Activated naive CD8-positive, alpha-beta T cell treated with anti-CD3 and anti-CD28 coated beads, Interleukin-2, amount 10 ng/mL, durations not matched to agents 7 days and 5 days (primary cell): ENCODE results near the gene ROBO2. TPM values are rescaled to one million over a fixed set of nuclear protein-coding genes. Genes with fewer than 3 reads are reported as not detected.

Experiments used
- ATAC-seq: fragments of 150-1000 bp; cut with Tn5 transposase; one replicate; pipeline ENCODE4 v1.10.0; 2021; ENCODE audit warnings: low read depth, moderate library complexity
- POLR2A ChIA-PET: fragments of 350-600 bp; sonication (Branson Sonifier 250); formaldehyde crosslinking; loops from one replicate; lab custom pipeline; 2021; ENCODE audit warnings: antibody characterized with exemption; lab: Charles Lee
- DNase-seq: peaks from one replicate; pipeline ENCODE4 v3.0.0; 2021
- H3K27ac Mint-ChIP-seq: one replicate; pipeline ENCODE4 v1.8.0; 2022; ENCODE audit warnings: mild to moderate bottlenecking, mixed read lengths
- H3K27me3 Mint-ChIP-seq: one replicate; pipeline ENCODE4 v1.8.0; 2022; ENCODE audit warnings: mild to moderate bottlenecking, moderate library complexity, mixed read lengths
- H3K36me3 Mint-ChIP-seq: one replicate; pipeline ENCODE4 v1.8.0; 2021; ENCODE audit warnings: mild to moderate bottlenecking, mixed read lengths
- H3K4me1 Mint-ChIP-seq: one replicate; pipeline ENCODE4 v1.8.0; 2021; ENCODE audit warnings: mixed read lengths
- H3K4me3 Mint-ChIP-seq: one replicate; pipeline ENCODE4 v1.8.0; 2022; ENCODE audit warnings: mild to moderate bottlenecking, moderate library complexity, mixed read lengths
- H3K9me3 Mint-ChIP-seq: one replicate; pipeline ENCODE4 v1.8.0; 2021; ENCODE audit warnings: mixed read lengths
- total RNA-seq, 2 experiments: library from RNA; stranded (reverse); gene quantifications; one replicate each; pipeline ENCODE4 v1.2.3, GENCODE V29; 2021

The ROBO2 gene
- total RNA-seq = not detected

DNA sequence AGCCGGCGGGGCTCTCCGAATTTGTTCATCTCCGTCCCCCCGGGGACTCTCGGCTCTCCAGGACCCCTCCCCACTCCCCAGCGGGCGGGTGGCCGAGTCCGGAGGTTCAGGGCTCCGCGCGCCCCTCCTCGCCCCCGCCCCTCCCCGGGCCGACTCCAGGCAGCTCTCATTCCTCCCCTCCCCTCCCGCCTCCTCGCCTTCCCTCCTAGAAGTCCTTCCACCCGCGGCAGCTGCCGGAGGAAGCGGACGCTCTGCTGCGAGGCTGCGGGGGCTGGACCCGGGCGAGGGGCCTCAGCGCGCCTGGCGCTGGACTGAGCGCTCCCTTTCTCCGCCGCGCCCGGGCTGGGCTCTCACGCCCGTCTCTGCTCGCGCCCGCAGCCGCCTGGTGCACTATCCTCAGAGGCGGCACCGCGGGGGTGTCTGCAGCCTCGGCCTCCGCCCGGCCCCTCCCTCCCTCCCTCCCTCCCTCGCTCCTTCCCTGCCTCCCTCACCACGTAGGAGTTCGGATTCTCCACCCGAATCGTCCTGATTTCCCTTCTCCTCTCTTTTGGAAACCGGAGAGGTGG lies at the start of gene ROBO2:
ROBO2 (plus strand) TSS at position 494 of the 566 bp plus-strand sequence. CDS start 687 bp downstream, outside the sequence.
- POLR2A ChIA-PET = no interaction called here
- ATAC-seq = no peak
- Mint-ChIP-seq H3K9me3 (peaks cover 2% of the 10 kb centered on the region), H3K27ac (peak within 1 kb of the TSS; percentile 64), H3K27me3 (peaks cover 35% of the 10 kb centered on the region), H3K36me3 (no peaks in the 10 kb centered on the region), H3K4me3 (no peak within 1 kb of the TSS), H3K4me1 (peaks cover 2% of the 10 kb centered on the region)
- DNase-seq = peak; percentile 15

- H3K4me1 Mint-ChIP-seq = no peaks in the 10 kb centered on the region
- no peak for DNase-seq
- H3K27ac Mint-ChIP-seq = no peak overlapping the region
- H3K4me3 Mint-ChIP-seq = no peak overlapping the region
- no peak for ATAC-seq
- H3K9me3 Mint-ChIP-seq = peaks cover 1% of the 10 kb centered on the region
- H3K36me3 Mint-ChIP-seq = no peaks in the 10 kb centered on the region
- POLR2A ChIA-PET = no interaction called here
- H3K27me3 Mint-ChIP-seq = no peaks in the 10 kb centered on the region
Measured at GRCh38 chr3:76990606-76991005, 49.3 kb upstream of the ROBO2 start.

DNA sequence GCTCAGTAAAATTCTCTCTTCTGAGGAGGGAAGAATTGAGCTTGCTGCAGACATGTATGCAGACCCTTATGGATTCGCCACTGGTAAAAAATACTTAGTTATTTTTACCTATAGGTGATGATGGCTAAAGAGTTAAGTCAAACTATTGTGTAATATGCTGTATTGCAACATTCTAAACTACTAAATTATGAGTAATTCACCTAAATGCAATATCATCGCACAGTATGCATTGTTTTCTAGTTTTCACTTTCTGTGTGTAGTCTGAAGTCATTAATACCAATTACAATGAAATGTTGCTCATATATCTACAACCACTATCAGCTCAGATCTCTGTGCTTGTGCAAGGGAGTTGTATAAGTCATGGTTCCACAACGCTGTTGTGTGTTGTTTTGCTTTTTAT lies 48.7 kb upstream of the ROBO2 start:
- H3K27me3 Mint-ChIP-seq = no peaks in the 10 kb centered on the region
- H3K27ac Mint-ChIP-seq = no peak overlapping the region
- H3K36me3 Mint-ChIP-seq = no peaks in the 10 kb centered on the region
- POLR2A ChIA-PET = no interaction called here
- H3K4me3 Mint-ChIP-seq = no peak overlapping the region
- DNase-seq (no peak), ATAC-seq (no peak)
- peaks cover 1% of the 10 kb centered on the region for H3K9me3 Mint-ChIP-seq
- no peaks in the 10 kb centered on the region for H3K4me1 Mint-ChIP-seq

DNA sequence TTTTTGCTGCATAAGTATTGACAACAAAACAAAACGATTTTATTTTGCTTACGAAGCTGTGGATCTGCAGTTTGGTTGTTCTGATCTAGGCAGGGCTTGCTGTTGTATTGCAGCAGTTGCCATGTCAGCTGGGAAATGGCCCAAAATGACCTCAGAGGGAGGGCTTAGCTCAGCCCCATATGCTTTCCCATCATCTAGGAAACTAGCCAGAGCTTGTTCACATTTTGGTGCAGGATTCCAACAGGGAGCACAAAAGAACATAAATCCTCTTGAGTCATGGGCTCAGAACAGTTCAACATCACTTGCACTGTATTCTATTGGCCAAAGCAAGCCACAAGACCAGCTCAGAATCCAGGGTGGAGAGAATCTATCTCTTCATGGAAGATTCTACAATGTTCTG lies 42.2 kb upstream of the ROBO2 start:
- no peak for DNase-seq
- Mint-ChIP-seq H3K27ac (no peak overlapping the region), H3K4me1 (no peaks in the 10 kb centered on the region), H3K4me3 (no peak overlapping the region), H3K36me3 (no peaks in the 10 kb centered on the region), H3K9me3 (peaks cover 1% of the 10 kb centered on the region), H3K27me3 (no peaks in the 10 kb centered on the region)
- POLR2A ChIA-PET = no interaction called here
- no peak for ATAC-seq

GRCh38 chr3:76998555-76998954 lies 41.3 kb upstream of the ROBO2 start:
- POLR2A ChIA-PET = no interaction called here
- Mint-ChIP-seq H3K36me3 (no peaks in the 10 kb centered on the region), H3K27me3 (no peaks in the 10 kb centered on the region), H3K4me3 (no peak overlapping the region), H3K27ac (no peak overlapping the region), H3K9me3 (no peaks in the 10 kb centered on the region), H3K4me1 (no peaks in the 10 kb centered on the region)
- DNase-seq (no peak), ATAC-seq (no peak)

- no peak overlapping the region for H3K27ac Mint-ChIP-seq
- no peak for ATAC-seq
- H3K36me3 Mint-ChIP-seq = no peaks in the 10 kb centered on the region
- no peak overlapping the region for H3K4me3 Mint-ChIP-seq
- H3K27me3 Mint-ChIP-seq = no peaks in the 10 kb centered on the region
- POLR2A ChIA-PET = no interaction called here
- DNase-seq = no peak
- H3K9me3 Mint-ChIP-seq = no peaks in the 10 kb centered on the region
- H3K4me1 Mint-ChIP-seq = no peaks in the 10 kb centered on the region
Measured at GRCh38 chr3:77001062-77001701, 38.7 kb upstream of the ROBO2 start.

GRCh38 chr3:77014226-77014625 lies 25.7 kb upstream of the ROBO2 start:
- Mint-ChIP-seq H3K4me1 (no peaks in the 10 kb centered on the region), H3K36me3 (no peaks in the 10 kb centered on the region), H3K27me3 (no peaks in the 10 kb centered on the region), H3K27ac (no peak overlapping the region), H3K4me3 (no peak overlapping the region), H3K9me3 (peaks cover 2% of the 10 kb centered on the region)
- ATAC-seq = no peak
- POLR2A ChIA-PET = no interaction called here
- DNase-seq = no peak

DNA sequence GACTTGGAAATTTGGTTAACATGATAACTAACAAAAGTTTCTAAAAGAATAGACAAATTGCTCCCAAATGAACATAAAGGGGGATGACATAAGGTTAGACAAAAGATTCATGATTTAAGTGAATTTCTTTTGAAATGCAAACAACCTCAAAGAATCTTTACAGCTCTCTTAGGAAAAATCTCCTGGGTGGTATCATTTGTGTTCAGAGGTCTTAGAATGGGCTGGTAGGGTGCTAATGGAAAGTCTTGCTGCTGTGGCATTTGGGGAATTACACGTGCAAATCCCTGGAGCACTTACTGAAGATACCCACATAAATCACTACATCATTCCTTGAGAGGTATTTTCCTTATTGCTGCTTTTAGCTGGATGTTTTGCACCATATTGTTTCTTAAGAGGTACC lies 14.4 kb upstream of the ROBO2 start:
- Mint-ChIP-seq H3K9me3 (peaks cover 5% of the 10 kb centered on the region), H3K27me3 (no peaks in the 10 kb centered on the region), H3K4me1 (no peaks in the 10 kb centered on the region), H3K27ac (no peak overlapping the region), H3K4me3 (no peak overlapping the region), H3K36me3 (no peaks in the 10 kb centered on the region)
- DNase-seq (no peak), ATAC-seq (no peak)
- POLR2A ChIA-PET = no interaction called here

DNA sequence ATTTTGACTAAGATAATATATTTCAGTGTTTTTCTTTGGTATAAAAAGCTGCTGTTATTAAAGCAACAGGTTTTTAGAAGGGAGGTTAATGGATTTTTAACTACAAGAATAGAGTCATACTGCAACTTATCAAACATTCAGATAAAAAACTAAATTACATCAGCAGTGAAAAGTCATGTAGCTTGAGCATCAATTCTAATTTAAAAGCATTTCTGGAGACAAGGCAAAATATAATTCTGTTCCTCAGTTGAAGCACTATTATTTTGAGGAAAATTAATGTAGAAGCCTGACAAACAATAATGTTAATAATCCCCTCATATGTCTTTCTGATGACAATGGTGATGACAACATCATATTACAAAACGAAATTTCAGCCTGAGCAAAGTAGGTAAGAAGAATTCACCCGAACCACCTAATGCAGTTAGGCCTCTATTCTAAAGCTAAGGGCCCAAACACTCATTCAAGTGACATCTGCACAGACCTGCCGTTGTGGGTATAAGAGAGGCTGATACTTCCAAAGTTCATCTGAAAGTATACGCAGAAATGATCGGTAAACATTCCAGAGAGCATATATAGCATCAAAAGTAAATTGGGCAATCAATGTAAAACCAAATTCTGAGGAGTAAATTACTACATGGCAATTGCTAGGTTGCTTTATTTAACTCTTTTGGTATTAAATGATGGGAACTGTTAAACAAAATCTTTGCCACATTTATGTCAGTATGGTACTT lies 12.8 kb upstream of the ROBO2 start:
- DNase-seq (no peak), ATAC-seq (no peak)
- POLR2A ChIA-PET = no interaction called here
- Mint-ChIP-seq H3K9me3 (peaks cover 5% of the 10 kb centered on the region), H3K27me3 (no peaks in the 10 kb centered on the region), H3K4me3 (no peak overlapping the region), H3K4me1 (no peaks in the 10 kb centered on the region), H3K27ac (no peak overlapping the region), H3K36me3 (no peaks in the 10 kb centered on the region)

DNA sequence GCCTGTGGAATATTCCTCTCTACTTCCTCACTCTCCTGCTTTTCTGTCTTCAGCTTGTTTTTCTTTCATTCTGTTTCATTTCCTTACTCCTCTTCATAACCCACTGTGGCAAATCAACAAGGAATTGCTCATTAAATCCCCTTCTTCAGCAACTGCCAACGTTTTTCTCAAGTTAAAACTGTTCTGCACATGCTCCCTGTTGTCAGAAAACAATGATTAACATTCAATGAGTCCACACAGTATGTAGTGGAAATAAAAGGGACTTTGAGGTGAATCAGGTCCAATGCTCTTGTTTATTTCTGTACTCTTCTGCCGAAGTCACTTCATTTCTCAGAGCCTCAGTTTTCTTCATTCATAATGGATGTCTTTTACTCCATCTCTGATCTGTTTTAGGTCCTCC lies 11.9 kb upstream of the ROBO2 start:
- H3K36me3 Mint-ChIP-seq = no peaks in the 10 kb centered on the region

GRCh38 chr3:77038468-77038929 lies 1.4 kb upstream of the ROBO2 start:
- Mint-ChIP-seq H3K4me3 (no peak overlapping the region), H3K4me1 (peaks cover 2% of the 10 kb centered on the region), H3K9me3 (peaks cover 2% of the 10 kb centered on the region), H3K36me3 (no peaks in the 10 kb centered on the region), H3K27me3 (peaks cover 35% of the 10 kb centered on the region), H3K27ac (no peak overlapping the region)
- POLR2A ChIA-PET = no interaction called here
- DNase-seq (peak; percentile 20), ATAC-seq (no peak)

More for the DNA sequence above, 11.9 kb upstream of the ROBO2 start:
- H3K9me3 Mint-ChIP-seq = peaks cover 5% of the 10 kb centered on the region
- POLR2A ChIA-PET = no interaction called here
- no peak overlapping the region for H3K4me3 Mint-ChIP-seq
- no peak for ATAC-seq
- no peak overlapping the region for H3K27ac Mint-ChIP-seq
- H3K27me3 Mint-ChIP-seq = no peaks in the 10 kb centered on the region
- H3K4me1 Mint-ChIP-seq = no peaks in the 10 kb centered on the region
- no peak for DNase-seq

GRCh38 chr3:77038930-77039605 lies 831 bp upstream of the ROBO2 start:
- H3K27me3 Mint-ChIP-seq = peaks cover 35% of the 10 kb centered on the region
- H3K4me3 Mint-ChIP-seq = no peak overlapping the region
- H3K9me3 Mint-ChIP-seq = peaks cover 2% of the 10 kb centered on the region
- ATAC-seq = no peak
- peaks cover 2% of the 10 kb centered on the region for H3K4me1 Mint-ChIP-seq
- DNase-seq = peak; percentile 19
- peak overlapping the region; percentile 64 for H3K27ac Mint-ChIP-seq
- POLR2A ChIA-PET = no interaction called here
- no peaks in the 10 kb centered on the region for H3K36me3 Mint-ChIP-seq

DNA sequence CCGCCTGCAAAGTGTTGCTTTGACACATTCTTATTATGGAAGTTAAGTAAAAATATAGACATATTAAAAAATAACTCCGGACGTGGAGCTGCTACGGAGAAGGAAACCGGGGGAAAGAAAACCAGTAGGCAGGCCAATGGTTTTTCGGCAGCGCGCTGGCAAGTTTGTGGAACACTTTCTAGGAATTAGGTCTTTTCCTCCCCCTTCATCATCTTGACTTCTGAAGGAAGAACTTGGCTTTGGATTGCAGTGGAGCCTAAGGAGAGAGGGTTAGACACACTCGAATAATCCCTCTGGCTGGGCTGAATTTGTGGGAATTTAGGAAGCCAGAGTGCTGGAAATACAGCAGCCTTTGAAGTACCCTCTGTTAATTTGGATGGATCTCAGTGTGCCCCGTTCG lies 317 bp downstream of the ROBO2 start:
- Mint-ChIP-seq H3K27me3 (peaks cover 35% of the 10 kb centered on the region), H3K4me3 (no peak overlapping the region)
- POLR2A ChIA-PET = no interaction called here

More for the DNA sequence above, 317 bp downstream of the ROBO2 start:
- peaks cover 2% of the 10 kb centered on the region for H3K9me3 Mint-ChIP-seq
- H3K36me3 Mint-ChIP-seq = no peaks in the 10 kb centered on the region
- peaks cover 2% of the 10 kb centered on the region for H3K4me1 Mint-ChIP-seq
- ATAC-seq (no peak), DNase-seq (no peak)
- no peak overlapping the region for H3K27ac Mint-ChIP-seq
